ENCODE data around the gene FKBP11. TPM values are rescaled to one million over a fixed set of nuclear protein-coding genes. Genes with fewer than 3 reads are reported as not detected.

The FKBP11 gene
- total and polyA plus RNA-seq, 2 of the 13 experiments (the other 11 are each of a cell fraction or from before 2014, with no cell fraction given), result 15.5 to 19.4 TPM

- peak; percentile 52; the same call in 1 of the 2 replicates for TF ChIP-seq PRDM10 (CRISPR knock-in tag; IDR thresholded peaks at IDR 0.05; ENCODE audit: low read depth)
- TF ChIP-seq HNRNPK (IDR thresholded peaks at IDR 0.05; ENCODE audit: low read depth, low read length, poor library complexity, severe bottlenecking), result peak; percentile 84
- peak; percentile 55 for TF ChIP-seq ZNF407 (CRISPR knock-in tag; IDR thresholded peaks at IDR 0.05; ENCODE audit: not compliant biosample characterization)
- peak; percentile 73 for TF ChIP-seq PHF8 (CRISPR knock-in tag; IDR thresholded peaks at IDR 0.05)
- 0 out of 2 replicates have a peak, but pooled peaks have one; percentile 49 for TF ChIP-seq NCOA1 (CRISPR knock-in tag; IDR thresholded peaks at IDR 0.05)
- TF ChIP-seq FOXA3 (CRISPR knock-in tag; IDR thresholded peaks at IDR 0.05), result peak; percentile 44; the same call in 1 of the 2 replicates
- TF ChIP-seq SMAD3 (CRISPR knock-in tag; IDR thresholded peaks at IDR 0.05), result peak; percentile 58; the same call in 1 of the 2 replicates
- TF ChIP-seq ZBTB42 (CRISPR knock-in tag; IDR thresholded peaks at IDR 0.05), result 0 out of 2 replicates have a peak, but pooled peaks have one; percentile 21
- no peak for TF ChIP-seq LCORL (IDR thresholded peaks at IDR 0.05)
- TF ChIP-seq LCORL (CRISPR knock-in tag; IDR thresholded peaks at IDR 0.05), result peak; percentile 74
- TF ChIP-seq ZBTB46 (CRISPR knock-in tag; IDR thresholded peaks at IDR 0.05; ENCODE audit: borderline replicate concordance), result 0 out of 2 replicates have a peak, but pooled peaks have one; percentile 7
- TF ChIP-seq ZBTB20 (CRISPR knock-in tag; IDR thresholded peaks at IDR 0.05; ENCODE audit: borderline replicate concordance, low read depth), result peak; percentile 56; the same call in 1 of the 2 replicates
- TF ChIP-seq ETV6 (CRISPR knock-in tag; conservative IDR thresholded peaks at IDR 0.05), result peak; percentile 59; the same call in 1 of the 2 replicates
- peak; percentile 90 for TF ChIP-seq SP1 (IDR thresholded peaks at IDR 0.05)
- no peak for TF ChIP-seq SP1 (CRISPR knock-in tag; IDR thresholded peaks at IDR 0.05)
Observed at GRCh38 chr12:48957141-48958048, 32.1 kb upstream of the FKBP11 start, which contains the start of gene ARF3 (continued).
